CD4-positive, alpha-beta T cell treated with Interleukin-4 for 4 hours (primary cell): ENCODE results near the gene PTGES3.
"Not testable (repeated sequence)": the region's sequence is repeated elsewhere in the genome, so short reads cannot be mapped to it uniquely, and the experiment has no call there.

Experiments
- DNase-seq: peaks from one replicate; pipeline ENCODE4 v3.0.0-alpha.2; 2020

The PTGES3 gene, protein sequence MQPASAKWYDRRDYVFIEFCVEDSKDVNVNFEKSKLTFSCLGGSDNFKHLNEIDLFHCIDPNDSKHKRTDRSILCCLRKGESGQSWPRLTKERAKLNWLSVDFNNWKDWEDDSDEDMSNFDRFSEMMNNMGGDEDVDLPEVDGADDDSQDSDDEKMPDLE

DNA sequence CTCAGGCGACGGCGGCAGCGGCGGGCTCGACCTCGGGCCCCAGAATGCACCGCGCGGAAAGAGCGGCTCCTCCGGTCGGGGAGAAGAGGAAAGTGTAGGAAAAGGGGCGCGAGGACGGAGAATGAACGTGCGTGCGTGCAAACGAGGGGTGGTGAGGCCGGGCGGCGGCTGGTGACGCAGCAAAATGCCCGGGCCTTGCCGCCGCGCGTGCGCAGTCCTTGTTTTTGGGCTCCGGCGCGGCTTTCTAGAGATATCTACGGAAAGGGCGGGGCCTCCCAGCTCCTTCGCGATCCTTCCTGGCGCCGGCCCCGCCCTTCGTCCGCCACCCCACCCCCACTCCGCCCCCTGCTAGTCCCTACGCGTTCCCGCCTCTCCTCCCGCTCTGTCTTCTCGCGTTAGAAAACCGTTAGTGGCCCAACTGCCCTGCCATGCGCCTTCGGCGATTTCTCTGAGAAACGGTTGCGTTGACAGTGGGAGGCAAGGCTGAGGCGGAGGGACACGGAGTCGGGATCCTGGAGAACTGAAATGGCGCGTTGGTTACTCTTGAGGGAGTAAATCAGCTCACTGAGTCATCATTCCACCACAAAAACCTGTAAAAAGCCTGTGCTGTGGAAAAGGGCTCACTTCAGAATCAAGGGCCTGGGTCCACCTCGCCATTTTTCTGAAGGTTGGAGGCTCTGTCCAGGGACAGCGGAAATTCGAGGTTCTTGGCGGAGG is at the start of gene PTGES3:
Gene PTGES3, minus strand, starts transcription at position 156 of the 717 bp plus-strand sequence. CDS start 285 bp downstream, outside the sequence.
- DNase-seq = peak; percentile 97

DNA sequence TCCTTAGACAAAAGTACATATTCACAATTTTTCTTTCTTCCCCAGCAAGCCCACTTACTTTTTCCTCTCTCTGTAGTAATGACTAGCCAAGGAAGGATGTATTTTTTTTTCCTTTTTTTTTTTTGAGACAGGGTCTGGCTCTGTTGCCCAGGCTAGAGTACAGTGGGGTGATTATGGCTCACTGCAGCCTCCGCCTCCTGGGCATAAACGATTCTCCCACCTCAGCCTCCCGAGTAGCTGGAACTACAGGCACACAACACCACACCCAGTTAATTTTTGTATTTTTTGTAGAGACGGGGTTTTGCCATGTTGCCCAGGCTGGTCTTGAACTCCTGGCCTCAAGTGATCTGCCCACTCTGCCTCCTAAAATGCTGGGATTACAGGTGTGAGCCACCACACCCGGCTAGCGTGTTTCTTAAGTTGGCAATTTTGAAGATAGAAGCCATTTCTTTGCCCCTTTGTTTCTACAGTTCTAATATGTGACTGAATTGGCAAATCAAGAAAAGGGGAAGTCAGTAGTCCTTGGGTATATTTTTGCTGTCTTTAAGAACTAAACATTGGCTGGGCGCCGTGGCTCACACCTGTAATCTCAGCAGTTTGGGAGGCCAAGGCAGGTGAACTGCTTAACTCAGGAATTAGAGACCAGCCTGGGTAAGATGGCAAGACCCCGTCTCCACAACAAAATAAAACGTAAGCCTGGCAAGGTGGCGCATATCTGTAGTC is 40.2 kb upstream of the PTGES3 start:
- DNase-seq = no peak

DNA sequence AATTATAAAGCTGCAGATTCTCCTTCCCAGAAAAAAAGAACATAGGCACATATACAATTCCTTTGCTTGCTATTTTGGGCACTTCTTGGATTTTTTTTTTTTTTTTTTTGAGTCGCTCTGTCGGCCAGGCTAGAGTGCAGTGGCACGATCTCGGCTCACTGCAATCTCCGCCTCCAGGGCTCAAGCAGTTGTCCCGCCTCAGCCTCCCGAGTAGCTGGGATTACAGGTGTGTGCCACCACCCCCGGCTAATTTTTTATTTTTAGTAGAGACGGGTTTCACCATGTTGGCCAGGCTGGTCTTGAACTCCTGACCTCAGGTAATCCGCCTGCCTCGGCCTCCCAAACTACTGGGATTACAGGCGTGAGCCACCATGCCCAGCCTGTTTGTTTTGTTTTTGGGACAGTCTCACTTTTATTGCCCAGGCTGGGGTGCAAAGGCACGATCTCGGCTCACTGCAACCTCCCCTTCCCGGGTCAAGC is 38.2 kb upstream of the PTGES3 start:
- DNase-seq = not testable (repeated sequence)

DNA sequence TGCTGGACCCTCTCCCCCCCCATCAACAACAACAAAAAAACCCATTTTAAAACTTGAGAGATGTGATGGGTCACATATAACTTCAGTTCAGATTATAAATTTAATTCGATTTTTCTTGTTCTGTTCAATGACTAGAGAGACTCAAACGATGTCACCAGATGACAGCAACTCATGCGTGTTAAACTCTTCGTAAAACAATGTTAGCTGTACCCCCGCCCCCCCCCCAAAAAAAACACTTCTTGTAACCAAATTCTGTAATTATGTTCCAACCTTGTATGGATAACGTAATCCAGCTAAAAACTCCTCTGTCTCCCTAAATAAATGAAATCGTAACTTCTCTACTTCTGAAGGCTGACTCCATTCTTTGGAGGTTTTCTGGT is 37.6 kb upstream of the PTGES3 start:
- DNase-seq = no peak

DNA sequence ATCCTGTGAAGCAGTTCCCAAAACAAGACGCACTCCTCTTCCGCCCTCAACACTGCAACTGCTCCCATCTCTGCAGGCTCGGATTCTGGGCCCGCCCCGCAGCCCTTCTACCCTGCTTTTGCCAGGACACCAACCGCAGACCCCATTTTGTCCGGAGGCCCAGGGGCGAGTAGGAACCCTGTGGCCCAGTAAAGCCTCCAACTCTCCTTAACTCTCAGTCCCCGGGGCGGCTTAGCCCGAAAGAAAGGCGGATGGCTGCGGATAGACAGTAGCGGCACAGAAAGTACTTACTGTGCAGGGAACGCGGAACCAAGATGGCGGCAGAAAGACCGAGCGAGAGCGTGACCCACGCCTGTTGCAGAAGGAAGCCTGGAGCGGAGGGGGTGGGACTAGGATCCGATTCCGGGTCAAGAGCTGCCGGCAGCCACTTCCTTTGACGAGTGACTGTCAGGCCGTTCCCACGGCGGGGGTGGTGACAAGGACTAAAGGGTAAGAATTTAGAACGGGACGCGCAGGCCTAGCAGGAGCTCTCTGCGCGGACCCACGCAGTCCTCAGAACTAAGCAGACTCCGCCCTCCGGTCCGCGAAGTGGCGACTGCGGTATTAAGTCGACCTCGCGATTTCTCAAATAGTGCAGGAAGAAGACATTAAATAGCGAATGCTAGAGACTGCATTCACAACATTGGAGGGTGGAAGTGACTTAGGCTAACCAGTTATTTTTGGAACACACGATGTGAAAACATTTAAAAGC is 37.1 kb upstream of the PTGES3 start, which contains the start of gene NACA:
Gene NACA, minus strand, starts transcription at position 328 of the 751 bp plus-strand sequence. CDS start 778 bp downstream, outside the sequence.
- DNase-seq = peak; percentile 98

DNA sequence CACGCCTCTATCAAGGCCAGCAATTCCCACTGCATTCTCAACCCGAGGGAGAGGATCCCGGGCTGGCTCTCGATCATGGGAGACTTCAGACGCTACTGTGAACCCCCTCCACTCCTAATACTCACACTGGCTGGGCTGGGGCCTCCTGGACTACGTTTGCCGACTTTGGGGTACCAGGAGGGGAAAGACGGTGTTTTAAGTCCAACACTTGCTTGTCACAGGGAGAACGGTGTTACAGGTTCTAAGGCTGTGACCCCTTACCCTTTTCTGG is 36.6 kb upstream of the PTGES3 start:
- DNase-seq = no peak

DNA sequence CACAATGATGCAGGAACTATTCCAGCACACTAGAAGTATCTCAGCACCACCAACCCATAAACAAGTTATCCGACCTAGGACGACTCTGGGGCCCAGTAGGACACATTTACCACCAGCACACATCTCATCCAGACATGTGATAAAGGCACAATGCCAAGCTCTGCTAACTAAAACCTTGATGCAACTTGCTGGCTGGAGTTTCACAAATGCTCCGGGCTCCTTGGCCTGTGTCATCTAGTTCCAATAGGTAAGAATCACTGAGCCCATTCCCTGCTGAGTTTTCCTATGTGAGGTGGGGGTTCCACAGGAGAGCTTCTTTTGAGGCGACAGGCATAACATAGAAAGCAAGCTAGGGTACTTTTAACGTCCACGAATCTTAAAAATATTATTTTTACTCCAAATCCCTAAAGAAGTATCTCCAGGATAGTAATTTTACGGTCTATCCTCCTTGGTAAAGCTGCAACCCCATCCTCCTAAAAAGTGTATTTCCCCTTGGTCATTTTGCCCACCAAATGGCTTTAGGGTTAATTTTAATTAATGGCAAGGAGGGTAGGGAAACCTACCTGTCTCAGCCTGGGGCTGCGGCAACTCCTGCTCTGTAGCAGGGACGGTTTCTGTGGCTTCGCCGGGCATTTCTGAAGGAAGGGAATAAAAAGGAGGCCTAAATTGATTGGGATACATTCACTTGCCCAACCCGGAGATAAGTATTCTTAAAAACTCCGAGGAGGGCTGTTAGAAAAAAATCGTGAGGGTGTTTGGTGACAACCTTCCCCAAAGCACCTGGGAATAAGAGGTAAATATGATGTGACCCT is 36.0 kb upstream of the PTGES3 start:
- no peak for DNase-seq

DNA sequence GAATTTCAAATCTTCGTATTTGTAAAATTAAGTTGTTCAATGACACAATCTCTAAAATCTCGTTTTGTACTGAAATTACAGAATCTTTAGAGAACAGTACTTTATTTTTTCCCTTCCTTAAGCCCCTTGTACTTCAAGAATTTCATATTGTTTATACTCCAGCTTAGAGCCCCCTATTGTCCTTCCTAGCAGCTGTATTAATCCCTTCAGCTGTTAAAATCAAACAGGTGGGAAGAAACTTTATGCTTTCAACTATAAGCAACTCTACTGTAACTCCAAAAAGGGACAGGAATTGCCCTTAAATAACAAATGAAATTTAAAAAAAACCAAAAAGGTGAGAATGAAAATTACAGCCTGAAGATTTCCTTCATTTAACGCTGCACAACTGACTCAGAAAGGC is 35.3 kb upstream of the PTGES3 start:
- no peak for DNase-seq

DNA sequence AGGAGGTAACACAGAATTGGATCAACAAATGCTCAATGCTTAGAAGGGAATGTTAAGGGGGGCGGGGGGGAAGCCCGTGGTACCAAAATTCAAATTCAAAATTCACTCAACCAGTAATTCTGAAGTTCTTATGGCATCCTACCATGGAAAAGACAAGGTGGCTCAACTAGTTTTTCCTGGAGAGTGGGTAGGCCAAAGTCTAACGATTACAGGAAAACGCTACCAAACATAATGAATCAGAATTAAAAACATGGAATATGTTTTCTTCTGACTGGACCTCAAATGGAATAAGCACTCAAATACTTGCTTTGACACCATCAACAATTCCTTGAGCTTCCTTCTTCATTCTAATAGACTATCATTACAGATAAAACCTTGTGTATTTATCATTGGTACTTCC is 34.7 kb upstream of the PTGES3 start:
- no peak for DNase-seq

DNA sequence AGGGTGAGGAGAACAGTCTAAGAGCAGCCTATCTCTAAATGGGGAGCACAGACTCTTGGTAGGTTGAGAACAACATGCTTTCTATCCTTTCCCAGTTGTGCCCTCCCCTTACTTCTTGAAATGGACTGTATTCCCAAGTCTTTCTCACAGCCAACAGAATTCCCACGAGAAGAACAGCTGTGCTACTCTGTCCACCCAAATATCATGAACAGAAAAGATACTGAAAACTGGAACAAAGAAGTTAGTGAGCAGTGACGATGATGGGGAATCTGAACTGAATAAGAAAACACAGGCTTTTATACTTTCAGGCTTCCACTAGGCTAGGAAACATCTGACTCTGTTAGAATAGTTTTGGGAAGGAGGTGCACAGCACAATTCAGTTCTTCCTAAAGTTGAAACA is 33.6 kb upstream of the PTGES3 start:
- DNase-seq = no peak

DNA sequence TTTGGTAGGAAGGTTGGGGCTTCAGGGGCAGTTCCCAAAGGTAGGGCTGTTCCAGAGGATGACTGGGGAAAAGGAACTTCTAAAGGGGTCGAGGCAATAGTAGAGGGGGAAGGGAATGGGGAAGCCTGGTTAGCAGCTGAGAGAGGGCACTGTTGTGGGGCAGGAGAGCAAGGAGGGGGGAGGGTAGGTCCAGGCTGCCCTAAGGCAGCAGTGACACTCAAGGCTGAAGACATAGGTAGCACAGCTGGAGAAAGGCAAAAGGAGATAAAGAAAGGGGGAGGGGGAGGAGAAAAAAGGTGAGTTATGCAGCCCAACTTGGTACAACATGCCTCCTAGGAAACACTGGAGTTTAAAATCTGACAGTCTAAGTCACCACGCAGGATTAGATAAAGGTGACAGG is 33.1 kb upstream of the PTGES3 start:
- DNase-seq = no peak

DNA sequence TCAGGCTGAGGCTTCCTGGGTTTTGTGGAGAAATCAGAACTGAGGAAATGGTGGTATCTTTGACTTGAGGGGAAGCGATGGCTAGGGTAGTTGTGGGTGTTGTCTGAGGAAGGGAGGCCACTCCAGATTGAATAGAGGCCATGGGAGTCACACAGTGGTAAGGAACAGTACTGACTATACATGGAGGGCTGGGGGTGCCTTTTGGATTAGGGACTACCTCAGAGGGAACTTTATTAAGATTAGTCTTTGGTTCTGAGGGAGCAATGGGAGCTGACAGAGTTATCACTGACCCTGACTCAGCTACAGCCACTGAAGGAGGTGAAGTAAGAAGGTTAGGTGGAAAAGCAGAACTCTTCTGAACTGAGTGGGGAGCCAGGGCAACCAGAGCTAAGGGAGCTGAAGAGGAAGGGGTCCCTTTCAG is 32.7 kb upstream of the PTGES3 start:
- DNase-seq = no peak

DNA sequence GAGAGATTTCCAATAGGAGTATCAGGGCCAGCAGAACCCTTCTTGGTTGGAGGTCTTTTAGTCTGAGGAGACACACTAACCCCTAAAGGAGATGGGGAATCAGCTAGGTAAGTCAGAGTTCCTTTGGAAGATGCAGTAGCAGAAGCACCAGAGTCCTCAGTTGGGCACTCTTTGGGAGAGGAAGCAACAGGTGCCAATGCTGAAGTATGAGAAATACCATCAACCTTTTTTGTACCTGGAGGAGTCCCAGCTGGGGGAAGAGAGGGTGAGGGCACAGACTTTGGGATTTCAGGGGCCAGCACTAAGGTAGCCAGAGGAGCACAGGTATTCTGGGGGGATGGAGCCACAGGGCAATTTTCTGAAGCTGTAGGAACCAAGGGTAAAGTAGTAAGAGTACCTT is 31.0 kb upstream of the PTGES3 start:
- DNase-seq = no peak

DNA sequence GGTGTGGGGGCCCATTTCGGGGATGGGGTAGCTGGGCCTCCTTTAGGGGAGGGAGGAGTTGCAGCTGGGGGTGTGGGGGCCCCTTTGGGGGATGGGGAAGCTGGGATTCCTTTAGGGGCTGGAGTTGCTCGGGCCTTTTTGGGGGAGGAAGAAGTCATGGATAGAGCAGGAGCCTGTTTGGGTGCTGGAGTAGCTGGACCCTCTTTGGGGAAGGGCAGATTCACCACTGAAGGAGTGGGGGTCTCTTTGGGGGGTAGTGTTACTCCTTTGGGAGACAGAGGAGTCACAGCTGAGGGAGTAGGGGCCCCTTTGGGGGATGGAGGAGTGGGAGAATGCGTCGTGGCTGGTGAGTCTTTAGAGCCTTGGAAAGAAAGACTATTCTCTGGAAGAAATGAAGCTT is 30.6 kb upstream of the PTGES3 start:
- DNase-seq = no peak

DNA sequence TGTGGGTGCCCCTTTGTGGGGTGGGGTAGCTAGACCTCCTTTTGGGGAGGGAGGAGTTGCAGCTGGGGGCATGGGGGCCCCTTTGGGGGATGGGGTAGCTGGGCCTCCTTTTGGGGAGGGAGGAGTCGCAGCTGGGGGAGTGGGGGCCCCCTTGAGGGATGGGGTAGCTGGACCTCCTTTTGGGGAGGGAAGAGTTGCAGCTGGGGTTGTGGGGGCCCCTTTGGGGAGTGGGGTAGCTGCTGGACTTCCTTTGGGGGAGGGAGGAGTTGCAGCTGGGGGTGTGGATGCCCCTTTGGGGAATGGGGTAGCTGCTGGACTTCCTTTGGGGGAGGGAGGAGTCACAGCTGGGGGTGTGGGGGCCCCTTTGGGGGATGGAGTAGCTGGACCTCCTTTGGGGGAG is 30.1 kb upstream of the PTGES3 start:
- no peak for DNase-seq

DNA sequence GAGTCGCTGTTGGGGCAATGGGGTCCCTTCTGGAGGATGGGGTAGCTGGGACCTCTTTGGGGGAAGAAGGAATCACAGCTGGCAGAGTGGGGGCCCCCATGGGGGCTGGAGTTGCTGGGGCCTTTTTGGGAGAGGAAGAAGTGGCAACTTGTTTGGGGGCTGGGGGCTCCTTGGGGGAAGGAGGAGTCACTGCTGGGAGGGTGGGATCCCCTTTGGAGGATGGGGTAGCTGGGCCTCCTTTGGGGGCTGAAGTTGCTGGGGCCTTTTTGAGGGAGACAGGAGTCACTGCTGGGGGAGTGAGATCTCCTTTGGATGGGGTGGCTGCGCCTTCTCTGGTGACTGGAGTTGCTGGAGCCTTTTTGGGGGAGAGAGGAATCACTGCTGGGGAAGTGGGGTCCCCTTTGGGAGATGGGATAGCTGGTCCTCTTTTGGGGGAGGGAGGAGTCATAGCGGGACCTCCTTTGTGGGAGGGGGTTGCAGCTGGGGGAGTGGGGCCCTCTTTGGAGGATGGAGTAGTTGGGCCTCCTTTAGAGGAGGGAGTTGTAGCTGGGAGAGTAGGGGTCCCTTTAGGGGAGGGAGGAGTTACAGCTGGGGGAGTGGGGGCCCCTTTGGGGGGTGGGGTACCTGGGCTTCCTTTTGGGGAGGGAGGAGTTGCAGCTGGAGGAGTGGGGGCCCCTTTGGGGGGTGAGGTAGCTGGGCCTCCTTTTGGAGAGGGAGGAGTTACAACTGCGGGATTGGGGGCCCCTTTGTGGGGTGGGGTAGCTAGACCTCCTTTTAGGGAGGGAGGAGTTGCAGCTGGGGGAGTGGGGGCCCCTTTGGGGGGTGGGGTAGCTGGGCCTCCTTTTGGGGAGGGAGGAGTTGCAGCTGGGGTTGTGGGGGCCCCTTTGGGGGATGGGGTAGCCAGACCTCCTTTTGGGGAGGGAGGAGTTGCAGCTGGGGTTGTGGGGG is 29.1 kb upstream of the PTGES3 start:
- DNase-seq = no peak

DNA sequence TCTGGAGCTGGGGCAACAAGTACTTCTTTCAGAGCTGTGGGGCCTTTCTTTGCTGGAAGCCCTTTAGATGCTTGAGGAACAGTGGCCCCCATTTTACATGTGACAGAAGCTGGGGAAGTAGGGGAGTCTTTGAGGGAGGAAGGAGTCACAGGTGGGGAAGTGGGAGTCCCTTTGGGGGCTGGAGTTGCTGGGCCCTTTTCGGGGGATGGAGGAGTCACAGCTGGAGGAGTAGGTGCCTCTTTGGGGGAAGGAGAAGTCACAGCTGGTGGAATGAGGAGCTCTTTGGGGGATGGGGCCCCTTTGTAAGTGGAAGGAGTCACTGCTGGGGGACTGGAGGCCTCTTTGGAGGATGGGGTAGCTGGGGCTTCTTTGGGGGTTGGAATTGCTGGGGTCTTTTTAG is 28.4 kb upstream of the PTGES3 start:
- no peak for DNase-seq

DNA sequence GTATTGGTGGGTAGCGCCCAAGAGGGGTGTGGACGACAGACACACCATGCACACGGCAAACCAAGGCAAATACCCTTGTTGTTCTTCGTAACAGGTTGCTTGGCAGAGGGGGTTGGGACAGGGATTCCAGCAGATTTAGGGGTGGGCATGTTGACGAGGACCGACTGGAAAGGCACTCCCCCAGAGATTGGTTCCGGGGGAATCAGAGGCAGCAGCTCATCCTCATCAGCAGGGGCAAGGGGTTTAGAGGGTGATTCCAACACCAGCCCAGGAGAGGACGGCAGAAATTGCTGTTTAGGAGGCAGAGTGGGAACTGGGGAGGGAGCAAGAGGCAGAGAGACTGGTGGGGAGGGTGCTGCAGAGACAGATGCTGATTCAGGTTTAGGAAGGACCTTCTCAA is 27.7 kb upstream of the PTGES3 start:
- DNase-seq = no peak

DNA sequence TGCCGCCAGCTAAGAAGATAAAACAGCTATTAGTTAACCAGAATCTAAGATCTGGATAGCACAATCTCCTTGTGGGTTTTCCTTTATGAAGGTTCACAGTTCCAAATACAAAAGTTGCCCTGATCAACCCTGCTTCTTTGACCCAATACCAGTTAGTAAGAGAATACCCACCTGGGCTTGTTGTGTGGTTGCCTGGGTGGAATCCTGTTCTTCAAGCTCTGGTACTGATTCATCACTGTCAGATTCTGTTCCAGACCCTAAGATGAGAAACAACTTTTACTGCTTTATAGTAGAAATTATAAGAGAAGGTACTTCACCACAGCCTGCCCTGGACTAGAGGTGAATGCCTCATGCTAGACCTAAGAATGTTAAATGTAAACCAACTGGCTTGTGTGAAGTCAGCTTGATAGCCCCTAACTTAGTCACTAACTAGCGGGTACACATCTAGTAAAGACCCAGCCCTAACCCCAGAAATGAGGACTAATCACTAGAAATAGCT is 26.4 kb upstream of the PTGES3 start:
- no peak for DNase-seq

DNA sequence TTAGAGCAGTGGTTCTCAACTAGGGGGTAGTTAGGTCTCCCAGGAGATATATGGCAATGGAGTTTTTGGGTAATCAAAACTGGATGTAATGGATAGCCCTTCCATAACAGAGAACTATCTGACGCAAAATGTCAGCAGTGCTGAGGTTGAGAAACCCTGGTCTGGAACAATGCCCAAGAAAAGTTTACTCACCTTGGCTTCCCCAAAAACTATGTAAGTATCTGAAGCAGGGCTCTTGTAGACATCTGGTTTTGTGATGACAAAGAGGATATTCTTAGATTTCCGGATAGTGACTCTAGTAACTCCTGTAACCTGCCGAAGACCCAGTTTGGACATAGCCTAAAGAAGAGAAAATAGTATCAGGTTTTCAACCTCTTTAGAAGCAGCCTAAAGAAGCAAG is 25.3 kb upstream of the PTGES3 start:
- no peak for DNase-seq

DNA sequence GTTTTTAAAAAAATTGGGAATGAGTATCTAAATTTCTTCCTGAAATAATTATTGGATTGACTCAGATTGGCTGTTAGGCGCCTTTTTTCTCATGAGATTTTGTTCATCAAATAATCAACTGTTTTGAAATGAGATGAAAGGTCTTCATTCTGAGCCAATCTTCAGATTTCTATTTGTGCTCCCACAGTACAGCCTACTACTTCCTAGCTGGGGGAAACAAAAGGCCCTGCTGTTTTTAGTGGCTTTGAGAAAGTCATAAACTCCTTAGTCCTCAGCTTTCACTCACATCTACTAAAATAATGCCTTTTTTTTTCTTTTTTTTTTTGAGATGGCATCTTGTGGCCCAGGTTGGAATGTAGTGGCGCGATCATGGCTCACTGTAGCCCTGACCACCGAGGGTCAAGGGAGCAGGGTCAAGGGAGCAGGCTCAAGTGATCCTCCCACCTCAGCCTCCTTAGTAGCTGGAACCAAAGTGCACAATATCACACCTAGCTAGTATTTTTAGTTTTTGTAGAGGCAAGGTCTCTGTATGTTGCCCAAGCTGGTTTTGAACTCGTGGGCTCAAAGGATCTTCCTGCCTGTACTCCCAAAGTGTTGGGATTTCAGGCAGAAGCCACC is 21.8 kb upstream of the PTGES3 start:
- no peak for DNase-seq
